Measurements from ENCODE around the gene CDC42EP5. TPM values are rescaled to one million over a fixed set of nuclear protein-coding genes. Genes with fewer than 3 reads are reported as not detected.
"Not testable (repeated sequence)": the region's sequence is repeated elsewhere in the genome, so short reads cannot be mapped to it uniquely, and the experiment has no call there.

The CDC42EP5 gene
- polyA plus RNA-seq (ENCODE audit: insufficient read length in 3 of 3) = 10 to 100 TPM; 18.7 to 44.1 (median 37.1) TPM
- long read RNA-seq, donor 1, transcript CDC42EP5-201 (3 exons, 864 nt) = major isoform, 28 of 29 reads
- long read RNA-seq, donor 1, partial matches to known transcripts = 0 of 29 reads
- long read RNA-seq, donor 1, other reads (novel, unspliced or antisense) = 0 of 29 reads
- long read RNA-seq, donor 2, transcript CDC42EP5-201 (3 exons, 864 nt) = major isoform, 34 of 42 reads
- long read RNA-seq, donor 2, partial matches to known transcripts = 6 of 42 reads
- long read RNA-seq, donor 2, other reads (novel, unspliced or antisense) = 0 of 42 reads
- long read RNA-seq, donor 3, transcript CDC42EP5-201 (3 exons, 864 nt) = major isoform, 59 of 64 reads
- long read RNA-seq, donor 3, partial matches to known transcripts = 5 of 64 reads
- long read RNA-seq, donor 3, other reads (novel, unspliced or antisense) = 0 of 64 reads
- long read RNA-seq, donor 4, transcript CDC42EP5-201 (3 exons, 864 nt) = major isoform, 27 of 30 reads
- long read RNA-seq, donor 4, partial matches to known transcripts = 0 of 30 reads
- long read RNA-seq, donor 4, other reads (novel, unspliced or antisense) = 0 of 30 reads
- long read RNA-seq, donor 5, transcript CDC42EP5-201 (3 exons, 864 nt) = major isoform, 42 of 50 reads
- long read RNA-seq, donor 5, partial matches to known transcripts = 7 of 50 reads
- long read RNA-seq, donor 5, other reads (novel, unspliced or antisense) = 0 of 50 reads
- long read RNA-seq, donor 6, transcript CDC42EP5-201 (3 exons, 864 nt) = major isoform, 26 of 28 reads
- long read RNA-seq, donor 6, partial matches to known transcripts = 0 of 28 reads
- long read RNA-seq, donor 6, other reads (novel, unspliced or antisense) = 0 of 28 reads
- long read RNA-seq, donor 7, transcript CDC42EP5-201 (3 exons, 864 nt) = major isoform, 42 of 44 reads
- long read RNA-seq, donor 7, partial matches to known transcripts = 0 of 44 reads
- long read RNA-seq, donor 7, other reads (novel, unspliced or antisense) = 0 of 44 reads
- long read RNA-seq, donor 8, transcript CDC42EP5-201 (3 exons, 864 nt) = major isoform, 52 of 54 reads
- long read RNA-seq, donor 8, partial matches to known transcripts = 0 of 54 reads
- long read RNA-seq, donor 8, other reads (novel, unspliced or antisense) = 0 of 54 reads
- long read RNA-seq, donor 9, transcript CDC42EP5-201 (3 exons, 864 nt) = major isoform, 35 of 35 reads
- long read RNA-seq, donor 9, partial matches to known transcripts = 0 of 35 reads
- long read RNA-seq, donor 9, other reads (novel, unspliced or antisense) = 0 of 35 reads
- long read RNA-seq, donor 10, transcript CDC42EP5-201 (3 exons, 864 nt) = major isoform, 37 of 38 reads
- long read RNA-seq, donor 10, partial matches to known transcripts = 0 of 38 reads
- long read RNA-seq, donor 10, other reads (novel, unspliced or antisense) = 0 of 38 reads
- long read RNA-seq, donor 11, transcript CDC42EP5-201 (3 exons, 864 nt) = major isoform, 15 of 16 reads
- long read RNA-seq, donor 11, partial matches to known transcripts = 0 of 16 reads
- long read RNA-seq, donor 11, other reads (novel, unspliced or antisense) = 0 of 16 reads
- long read RNA-seq, donor 12, transcript CDC42EP5-201 (3 exons, 864 nt) = major isoform, 19 of 26 reads
- long read RNA-seq, donor 12, partial matches to known transcripts = 7 of 26 reads
- long read RNA-seq, donor 12, other reads (novel, unspliced or antisense) = 0 of 26 reads
- long read RNA-seq, donor 13, transcript CDC42EP5-201 (3 exons, 864 nt) = major isoform, 80 of 102 reads
- long read RNA-seq, donor 13, partial matches to known transcripts = 20 of 102 reads
- long read RNA-seq, donor 13, other reads (novel, unspliced or antisense) = 0 of 102 reads
- long read RNA-seq, donor 14, transcript CDC42EP5-201 (3 exons, 864 nt) = major isoform, 52 of 52 reads
- long read RNA-seq, donor 14, partial matches to known transcripts = 0 of 52 reads
- long read RNA-seq, donor 14, other reads (novel, unspliced or antisense) = 0 of 52 reads
- long read RNA-seq, donor 15, transcript CDC42EP5-201 (3 exons, 864 nt) = major isoform, 14 of 14 reads
- long read RNA-seq, donor 15, partial matches to known transcripts = 0 of 14 reads
- long read RNA-seq, donor 15, other reads (novel, unspliced or antisense) = 0 of 14 reads
- long read RNA-seq, donor 16, transcript CDC42EP5-201 (3 exons, 864 nt) = major isoform, 71 of 80 reads
- long read RNA-seq, donor 16, partial matches to known transcripts = 7 of 80 reads
- long read RNA-seq, donor 16, other reads (novel, unspliced or antisense) = 0 of 80 reads

- DNase-seq (ENCODE audit: extremely low read depth in 1 of 11, low read depth in 9 of 11, low spot score in 4 of 11) = peak in 8 of 11 donors; percentile 71 to 88 (median 84)
Observed at GRCh38 chr19:54473071-54473891, at the start of gene CDC42EP5. Gene CDC42EP5 (minus strand): TSS chr19:54473296. CDS start chr19:54465547, 7,749 bp downstream.

- no peak for DNase-seq (ENCODE audit: extremely low read depth in 1 of 11, low read depth in 9 of 11, low spot score in 4 of 11)
Observed at GRCh38 chr19:54521860-54522513, 48.9 kb upstream of the CDC42EP5 start.

GRCh38 chr19:54521022-54521859 lies 48.1 kb upstream of the CDC42EP5 start:
- DNase-seq (ENCODE audit: extremely low read depth in 1 of 11, low read depth in 9 of 11, low spot score in 4 of 11) = no peak

GRCh38 chr19:54518844-54519243 lies 45.7 kb upstream of the CDC42EP5 start:
- no peak for DNase-seq (ENCODE audit: extremely low read depth in 1 of 11, low read depth in 9 of 11, low spot score in 4 of 11)

GRCh38 chr19:54517483-54517882 lies 44.4 kb upstream of the CDC42EP5 start:
- peak; percentile 45 to 77 (median 67) for DNase-seq (ENCODE audit: extremely low read depth in 1 of 11, low read depth in 9 of 11, low spot score in 4 of 11)

- DNase-seq (ENCODE audit: extremely low read depth in 1 of 11, low read depth in 9 of 11, low spot score in 4 of 11) = no peak
Observed at GRCh38 chr19:54515156-54515555, 42.1 kb upstream of the CDC42EP5 start.

- not testable (repeated sequence) for DNase-seq (ENCODE audit: extremely low read depth in 1 of 11, low read depth in 9 of 11, low spot score in 4 of 11)
Observed at GRCh38 chr19:54509200-54509940, 36.3 kb upstream of the CDC42EP5 start.

- not testable (repeated sequence) for DNase-seq (ENCODE audit: extremely low read depth in 1 of 11, low read depth in 9 of 11, low spot score in 4 of 11)
Observed at GRCh38 chr19:54508487-54508886, 35.4 kb upstream of the CDC42EP5 start.

GRCh38 chr19:54507824-54508223 lies 34.7 kb upstream of the CDC42EP5 start:
- no peak for DNase-seq (ENCODE audit: extremely low read depth in 1 of 11, low read depth in 9 of 11, low spot score in 4 of 11)

- DNase-seq (ENCODE audit: extremely low read depth in 1 of 11, low read depth in 9 of 11, low spot score in 4 of 11) = not testable (repeated sequence)
Observed at GRCh38 chr19:54507038-54507717, 34.1 kb upstream of the CDC42EP5 start.

- no peak for DNase-seq (ENCODE audit: extremely low read depth in 1 of 11, low read depth in 9 of 11, low spot score in 4 of 11)
Observed at GRCh38 chr19:54506079-54506478, 33.0 kb upstream of the CDC42EP5 start.

- not testable (repeated sequence) for DNase-seq (ENCODE audit: extremely low read depth in 1 of 11, low read depth in 9 of 11, low spot score in 4 of 11)
Observed at GRCh38 chr19:54505542-54505941, 32.4 kb upstream of the CDC42EP5 start.

- DNase-seq (ENCODE audit: extremely low read depth in 1 of 11, low read depth in 9 of 11, low spot score in 4 of 11) = no peak
Observed at GRCh38 chr19:54502518-54503048, 29.5 kb upstream of the CDC42EP5 start, which contains the start of gene LAIR2. Gene LAIR2 (plus strand): TSS chr19:54502831. CDS start chr19:54502919, 88 bp downstream.
